Islet precursor cell (in vitro differentiated cells): ENCODE data around the gene SYTL2.
A peak's percentile ranks its signal among the peaks of the same experiment; 100 is the strongest.
"Not testable (repeated sequence)": the region's sequence is repeated elsewhere in the genome, so short reads cannot be mapped to it uniquely, and the experiment has no call there.

Experiments used
- DNase-seq: peaks from one replicate; pipeline ENCODE4 v3.0.0-alpha.2; 2018

Gene SYTL2

DNA sequence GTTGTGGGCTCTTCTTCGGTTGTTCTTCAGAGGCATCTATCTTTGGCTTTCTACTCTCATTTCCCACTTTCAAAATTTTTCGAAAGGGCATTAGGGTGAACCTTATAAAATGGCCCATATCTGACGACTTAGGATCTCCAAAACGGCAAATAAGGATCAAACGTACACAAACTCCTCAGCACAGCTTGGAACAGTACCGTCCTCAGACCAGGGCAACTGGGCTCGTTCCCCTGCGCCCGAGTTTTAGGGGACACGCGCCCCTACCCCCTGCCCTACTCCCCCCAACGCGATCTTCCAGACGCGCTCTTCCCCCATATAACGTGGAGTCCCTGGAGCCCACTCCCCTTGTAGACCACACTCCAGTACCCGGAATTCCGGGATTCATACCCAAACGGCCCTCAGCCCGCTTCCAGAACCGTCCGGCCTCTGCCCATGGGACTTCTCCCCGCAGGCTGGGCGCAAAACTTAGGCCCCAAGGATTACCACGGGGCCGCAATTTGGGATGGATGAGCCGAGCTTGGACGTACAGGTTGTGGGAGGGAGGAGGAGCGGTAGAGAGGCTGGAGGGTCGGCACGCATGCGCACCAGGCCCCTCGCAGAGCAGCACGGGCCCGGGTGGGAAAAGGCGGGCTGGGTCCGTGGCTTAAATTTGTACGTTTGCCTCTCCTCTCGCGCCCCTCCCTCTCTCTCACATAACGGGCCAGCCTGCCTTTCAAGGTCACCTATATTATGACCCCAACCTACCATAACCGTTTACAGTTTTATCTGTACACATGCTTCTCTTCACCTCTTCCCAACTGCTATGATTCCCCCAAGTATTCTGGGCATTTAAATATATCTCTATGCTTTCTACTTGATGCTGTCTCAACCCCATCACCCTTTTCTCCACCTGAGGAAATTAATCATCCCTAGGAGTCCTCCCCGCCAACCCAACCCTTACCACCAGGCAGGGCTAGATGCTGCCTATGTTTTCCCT, 128.3 kb downstream of the SYTL2 start:
- DNase-seq, result no peak

GRCh38 chr11:85680897-85681296, 130.0 kb downstream of the SYTL2 start:
- no peak for DNase-seq

DNA sequence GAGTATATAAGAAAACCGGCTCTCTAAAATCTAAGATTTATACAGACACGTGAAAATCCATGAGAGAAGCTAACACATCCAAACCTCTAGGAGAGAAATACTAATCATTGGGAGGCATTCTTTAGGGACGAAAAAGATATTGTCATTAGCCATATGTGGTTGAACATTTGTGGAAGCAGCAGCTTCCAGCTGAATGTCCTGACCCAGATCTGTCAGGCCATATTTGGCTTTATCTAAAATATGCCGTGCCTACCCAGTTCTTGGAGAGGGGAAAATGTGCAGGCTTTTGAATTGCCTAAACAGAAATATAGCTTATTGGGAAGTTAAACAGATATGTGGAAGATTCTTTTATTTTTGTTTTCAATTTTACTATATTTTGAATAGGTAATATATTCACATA, 131.4 kb downstream of the SYTL2 start:
- DNase-seq, result no peak

- no peak for DNase-seq
These were observed 137.5 kb downstream of the SYTL2 start for GRCh38 chr11:85673393-85673792.

- DNase-seq, result no peak
These were observed 138.6 kb downstream of the SYTL2 start for GRCh38 chr11:85672105-85672902.

DNA sequence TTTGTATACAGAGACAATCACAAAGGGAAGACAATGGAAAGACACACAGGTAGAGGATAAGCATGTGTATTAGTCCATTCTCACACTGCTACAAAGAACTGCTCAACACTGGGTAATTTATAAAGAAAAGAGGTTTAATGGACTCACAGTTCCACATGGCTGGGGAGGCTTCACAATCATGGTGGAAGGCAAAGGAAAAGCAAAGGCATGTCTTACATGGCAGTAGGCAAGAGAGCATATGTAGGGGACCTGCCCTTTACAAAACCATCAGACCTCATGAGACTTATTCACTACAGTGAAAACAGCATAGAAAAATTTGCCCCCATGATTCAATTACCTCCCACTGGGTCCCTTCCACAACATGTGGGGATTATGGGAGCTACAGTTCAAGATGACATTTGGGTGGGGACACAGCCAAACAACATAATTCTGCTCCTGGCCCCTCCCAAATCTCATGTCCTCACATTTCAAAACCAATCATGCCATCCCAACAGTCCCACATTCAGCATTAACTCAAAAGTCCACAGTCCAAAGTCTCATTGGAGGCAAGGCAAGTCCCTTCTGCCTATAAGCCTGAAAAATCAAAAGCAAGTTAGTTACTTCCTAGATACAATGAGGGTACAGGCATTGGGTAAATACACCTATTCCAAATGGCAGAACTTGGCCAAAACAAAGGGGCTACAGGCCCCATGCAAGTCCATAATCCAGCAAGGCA, 139.8 kb downstream of the SYTL2 start:
- DNase-seq, result not testable (repeated sequence)

- DNase-seq, result no peak
These were observed 142.8 kb downstream of the SYTL2 start for GRCh38 chr11:85668157-85668556.

GRCh38 chr11:85666687-85667086, 144.3 kb downstream of the SYTL2 start:
- DNase-seq, result no peak

DNA sequence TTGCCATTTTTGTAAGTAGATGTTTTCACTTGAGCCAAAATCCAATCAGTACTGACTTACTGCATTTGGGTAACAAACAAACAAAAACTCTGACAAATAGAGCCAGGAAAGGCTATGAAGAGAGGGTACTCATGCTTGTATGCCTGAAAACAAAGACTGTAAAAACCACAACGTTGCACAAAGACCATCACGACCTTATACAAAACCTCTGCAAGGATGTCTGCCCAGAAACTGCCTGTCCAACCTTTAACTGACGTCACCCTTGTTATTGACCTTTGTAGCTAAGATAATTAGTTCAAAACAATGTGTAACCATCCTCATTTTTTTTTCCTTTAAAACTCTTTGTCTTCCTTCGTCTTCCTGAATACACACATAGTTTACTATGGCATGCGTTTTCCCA, 145.2 kb downstream of the SYTL2 start:
- DNase-seq, result no peak

- DNase-seq, result peak; percentile 95
These were observed 146.1 kb downstream of the SYTL2 start, which contains the start of gene CREBZF for GRCh38 chr11:85664615-85665481. TSS of gene CREBZF (minus strand) at chr11:85665129. CDS start at chr11:85664875, 254 bp downstream.

GRCh38 chr11:85663753-85664614, 147.0 kb downstream of the SYTL2 start:
- peak; percentile 88 for DNase-seq

GRCh38 chr11:85663080-85663752, 147.7 kb downstream of the SYTL2 start:
- no peak for DNase-seq

DNA sequence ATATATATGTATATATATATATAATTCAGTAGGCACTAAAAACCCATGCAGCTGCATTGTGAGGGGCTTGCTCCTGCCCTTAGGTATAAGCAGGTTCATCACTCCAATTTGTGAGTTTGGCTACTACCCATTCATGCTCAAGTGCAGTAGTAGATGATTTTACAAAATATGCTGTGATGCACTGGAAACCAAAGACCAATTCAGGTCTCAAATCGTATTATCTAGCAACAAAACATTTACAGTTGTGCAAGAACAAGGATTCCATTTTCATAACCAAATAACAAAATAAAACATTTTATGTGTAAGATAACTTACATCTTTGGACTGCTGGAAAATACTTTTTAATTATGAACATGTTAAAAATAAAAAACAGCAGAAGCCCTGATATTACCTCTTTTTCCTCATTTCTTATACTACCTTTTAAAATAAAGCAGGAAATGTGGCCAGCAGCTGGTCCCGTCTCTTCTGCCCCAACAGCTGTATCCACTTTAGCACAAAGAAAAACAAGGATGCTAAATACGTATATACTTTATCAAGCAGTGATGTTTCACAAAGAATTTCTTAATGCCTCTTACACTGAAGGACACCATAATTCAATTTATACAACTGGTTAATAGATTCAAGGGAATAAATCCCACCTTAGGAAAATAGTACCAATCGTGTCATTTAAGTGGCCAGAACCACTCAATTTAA, 148.8 kb downstream of the SYTL2 start:
- DNase-seq, result no peak

GRCh38 chr11:85658180-85658579, 152.8 kb downstream of the SYTL2 start:
- DNase-seq, result no peak

- no peak for DNase-seq
These were observed 154.2 kb downstream of the SYTL2 start for GRCh38 chr11:85656777-85657176.

DNA sequence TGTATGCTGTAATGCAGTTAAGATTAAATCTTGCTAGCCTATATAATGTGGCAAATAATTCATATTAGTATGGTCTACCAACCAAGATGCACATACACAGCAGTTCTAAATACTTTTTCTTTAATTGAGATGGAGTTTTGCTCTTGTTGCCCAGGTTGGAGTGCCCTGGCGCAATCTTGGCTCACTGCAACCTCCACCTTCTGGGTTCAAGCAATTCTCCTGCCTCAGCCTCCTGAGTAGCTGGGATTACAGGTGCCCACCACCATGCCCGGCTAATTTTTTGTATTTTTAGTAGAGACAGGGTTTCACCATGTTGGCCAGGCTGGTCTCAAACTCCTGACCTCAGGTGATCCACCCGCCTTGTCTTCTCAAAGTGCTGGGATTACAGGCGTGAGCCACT, 156.6 kb downstream of the SYTL2 start:
- DNase-seq, result not testable (repeated sequence)

GRCh38 chr11:85652786-85653447, 158.0 kb downstream of the SYTL2 start:
- DNase-seq, result no peak

DNA sequence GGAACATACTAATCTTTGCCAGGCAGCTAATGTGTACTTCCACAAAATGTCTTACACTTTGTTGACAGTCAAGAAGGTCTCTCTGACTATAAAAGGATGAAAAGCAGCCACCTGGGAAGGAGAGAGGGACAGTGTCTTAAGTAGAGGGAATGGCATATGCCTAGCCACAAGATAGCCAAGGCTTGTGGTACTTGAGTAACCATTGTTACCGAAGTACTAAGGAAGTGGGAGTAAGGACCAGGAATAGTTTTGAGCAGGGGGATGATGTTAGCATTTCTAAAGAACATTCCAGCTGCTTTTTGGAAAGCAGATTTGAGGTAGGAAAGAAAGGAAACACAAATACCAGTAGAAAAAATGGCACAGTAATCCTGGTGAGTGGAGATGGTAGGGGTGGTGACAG, 159.8 kb downstream of the SYTL2 start:
- no peak for DNase-seq
